GM12892 (cell line): ENCODE results near the gene FZD7.

Experiments used
- POLR2A ChIP-seq: IDR thresholded peaks from 2 replicates; pipeline ENCODE4 v1.6.1; 2011; ENCODE audit warnings: low read depth, low read length, control low read depth
- POLR2AphosphoS5 ChIP-seq: IDR thresholded peaks from 2 replicates; pipeline ENCODE4 v1.6.1; 2011; ENCODE audit warnings: low read depth, low read length, control low read depth
- TAF1 ChIP-seq: IDR thresholded peaks from 2 replicates; pipeline ENCODE4 v1.6.1; 2011; ENCODE audit warnings: low read depth, mild to moderate bottlenecking, control low read depth, low read length, borderline replicate concordance

DNA sequence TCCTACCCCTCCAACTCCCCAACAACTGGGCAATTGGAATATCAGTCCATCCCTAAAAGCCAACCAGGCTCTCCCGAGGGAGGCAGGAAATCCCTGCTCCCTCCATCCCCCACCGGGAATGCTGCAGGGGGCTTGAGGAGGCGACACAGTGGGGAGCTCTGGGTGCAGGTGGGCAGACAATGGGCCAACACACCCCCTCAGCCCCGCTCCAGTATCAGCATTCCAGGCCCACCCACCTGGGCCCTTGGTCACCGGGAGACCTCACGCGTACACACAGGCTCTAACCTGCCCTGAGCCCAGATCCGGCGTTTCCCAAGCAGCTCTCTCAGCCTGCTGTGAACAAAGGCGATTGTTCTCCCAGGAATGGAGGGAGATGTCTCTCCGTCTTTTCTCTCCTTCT is 37.6 kb upstream of the FZD7 start:
- TF ChIP-seq POLR2A (no peak), TAF1 (no peak), POLR2AphosphoS5 (no peak)
